Measurements from ENCODE around the gene BRSK2.
"Not testable (repeated sequence)": the region's sequence is repeated elsewhere in the genome, so short reads cannot be mapped to it uniquely, and the experiment has no call there.

BRSK2 gene

DNA sequence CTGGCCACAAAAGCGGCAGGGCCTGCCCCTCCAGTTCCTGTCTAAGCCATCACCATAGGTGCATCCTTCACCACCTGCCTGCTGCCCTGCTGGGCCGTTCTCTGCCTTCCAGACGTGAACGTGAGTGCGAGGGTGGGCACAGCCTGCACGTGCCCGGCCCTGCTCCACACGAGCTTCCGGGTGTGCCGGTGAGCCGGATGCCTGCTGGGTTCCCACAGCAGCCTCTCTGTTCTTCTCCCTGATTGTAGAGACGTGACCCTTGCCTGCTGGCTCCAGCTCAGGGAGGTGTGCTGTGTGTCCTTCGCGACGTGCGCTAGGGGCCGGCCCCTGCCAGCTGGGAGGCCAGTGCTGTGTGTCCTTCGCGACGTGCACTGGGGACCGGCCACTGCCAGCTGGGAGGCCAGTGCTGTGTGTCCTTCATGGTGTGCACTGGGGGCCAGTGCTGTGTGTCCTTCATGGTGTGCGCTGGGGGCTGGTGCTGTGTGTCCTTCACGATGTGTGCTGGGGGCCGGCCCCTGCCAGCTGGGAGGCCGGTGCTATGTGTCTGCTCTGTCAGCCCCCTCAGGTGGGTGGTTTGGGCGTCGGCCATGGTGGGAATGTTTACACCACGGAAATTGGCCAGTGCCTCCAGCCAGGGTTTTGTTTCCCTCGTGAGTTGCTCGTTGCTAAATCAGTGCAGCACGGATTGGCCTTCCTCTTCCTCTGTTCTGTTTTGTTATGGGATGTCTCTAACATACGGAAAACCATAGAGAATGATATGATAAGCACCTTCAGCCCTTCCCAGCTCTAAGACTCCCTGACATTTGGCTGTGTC lies 35.4 kb upstream of the BRSK2 start:
- no peak for DNase-seq (ENCODE audit: low read depth in 2 of 2)

GRCh38 chr11:1356007-1356435 lies 33.7 kb upstream of the BRSK2 start:
- DNase-seq (ENCODE audit: low read depth in 2 of 2): no peak

DNA sequence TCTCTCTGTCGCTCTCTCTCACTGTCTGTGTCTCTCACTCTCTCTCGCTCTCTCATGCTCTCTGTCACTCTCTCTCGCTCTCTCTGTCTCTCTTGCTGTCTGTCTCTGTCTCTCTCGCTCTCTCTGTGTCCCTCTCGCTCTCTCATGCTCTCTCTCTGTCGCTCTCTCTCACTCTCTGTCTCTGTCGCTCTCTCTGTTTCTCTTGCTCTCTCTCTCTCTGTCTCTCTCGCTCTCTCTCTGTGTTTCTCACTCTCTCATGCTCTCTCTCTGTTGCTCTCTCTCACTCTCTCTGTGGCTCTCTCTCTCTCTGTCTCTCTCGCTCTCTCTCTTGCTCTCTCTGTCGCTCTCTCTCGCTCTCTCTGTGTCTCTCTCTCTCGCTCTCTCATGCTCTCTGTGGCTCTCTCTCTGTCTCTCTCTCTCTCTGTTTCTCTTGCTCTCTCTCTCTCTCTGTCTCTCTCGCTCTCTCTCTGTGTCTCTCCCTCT lies 33.2 kb upstream of the BRSK2 start:
- no peak for DNase-seq (ENCODE audit: low read depth in 2 of 2)

- no peak for DNase-seq (ENCODE audit: low read depth in 2 of 2)
Measured at GRCh38 chr11:1358286-1358685, 31.4 kb upstream of the BRSK2 start.

DNA sequence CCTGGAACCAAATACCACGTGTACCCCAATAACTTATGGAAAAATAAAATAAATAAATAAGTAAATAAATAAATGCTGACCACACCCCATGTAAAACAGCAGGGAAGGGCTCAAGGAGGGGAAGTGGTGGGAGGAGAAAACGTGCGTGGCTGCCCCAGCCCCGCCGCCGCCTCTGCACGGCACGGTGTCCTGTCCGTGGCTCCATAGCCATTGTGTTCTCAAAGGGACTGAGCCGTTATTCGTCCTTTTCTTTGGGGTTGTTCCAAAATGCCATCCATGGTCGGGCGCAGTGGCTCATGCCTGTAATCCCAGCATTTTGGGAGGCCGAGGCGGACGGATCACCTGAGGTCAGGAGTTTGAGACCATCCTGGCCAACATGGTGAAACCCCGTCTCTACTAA lies 30.8 kb upstream of the BRSK2 start:
- DNase-seq (ENCODE audit: low read depth in 2 of 2): not testable (repeated sequence)

- DNase-seq (ENCODE audit: low read depth in 2 of 2): no peak
Measured at GRCh38 chr11:1359556-1359955, 30.2 kb upstream of the BRSK2 start.

GRCh38 chr11:1360181-1360834 lies 29.4 kb upstream of the BRSK2 start:
- DNase-seq (ENCODE audit: low read depth in 2 of 2): no peak

DNA sequence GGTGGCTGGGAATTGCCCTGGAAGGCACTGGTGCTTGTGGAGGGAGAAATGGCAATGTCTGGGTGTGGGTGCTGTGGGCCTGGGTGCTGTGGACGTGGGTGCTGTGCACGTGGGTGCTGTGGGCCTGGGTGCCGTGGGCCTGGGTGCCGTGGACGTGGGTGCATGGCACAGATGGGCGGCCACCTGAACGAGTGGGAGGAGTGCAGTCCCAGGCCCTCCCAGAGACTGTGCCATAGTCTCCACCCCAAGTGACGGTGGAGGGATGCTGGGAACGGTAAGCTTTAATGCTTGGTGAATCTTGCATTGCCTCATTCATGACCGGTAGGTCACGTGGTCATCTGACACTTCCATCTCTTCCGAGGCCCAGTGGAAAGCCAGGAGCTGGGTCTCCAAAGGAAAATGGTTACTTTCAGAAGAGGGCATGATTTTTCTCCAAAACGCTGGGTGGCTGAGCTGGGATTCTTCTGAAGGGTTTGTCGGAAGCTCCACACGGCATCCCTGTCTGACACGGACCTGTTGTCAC lies 28.8 kb upstream of the BRSK2 start:
- no peak for DNase-seq (ENCODE audit: low read depth in 2 of 2)

GRCh38 chr11:1361882-1362281 lies 27.9 kb upstream of the BRSK2 start:
- no peak for DNase-seq (ENCODE audit: low read depth in 2 of 2)

DNA sequence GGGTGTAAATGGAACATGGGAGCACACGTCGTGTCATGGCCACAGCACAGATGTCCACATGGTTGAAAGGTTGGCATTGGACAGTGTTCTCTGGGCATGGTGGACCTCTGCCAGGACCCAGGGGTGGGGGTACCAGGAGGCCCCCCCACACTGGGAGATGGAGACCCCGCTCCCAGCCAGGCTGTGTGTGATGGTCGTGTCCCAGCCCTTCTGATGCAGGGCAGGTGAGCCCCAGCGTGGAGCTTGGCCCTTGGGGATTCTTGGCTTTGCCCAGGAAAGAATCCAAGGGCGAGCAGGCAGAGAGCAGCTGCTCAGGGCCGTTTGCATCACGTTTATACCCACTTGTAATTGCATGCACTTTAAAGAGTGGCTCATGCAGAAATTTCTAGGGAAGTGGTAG lies 22.0 kb upstream of the BRSK2 start:
- no peak for DNase-seq (ENCODE audit: low read depth in 2 of 2)

GRCh38 chr11:1368216-1368615 lies 21.5 kb upstream of the BRSK2 start:
- DNase-seq (ENCODE audit: low read depth in 2 of 2): no peak

DNA sequence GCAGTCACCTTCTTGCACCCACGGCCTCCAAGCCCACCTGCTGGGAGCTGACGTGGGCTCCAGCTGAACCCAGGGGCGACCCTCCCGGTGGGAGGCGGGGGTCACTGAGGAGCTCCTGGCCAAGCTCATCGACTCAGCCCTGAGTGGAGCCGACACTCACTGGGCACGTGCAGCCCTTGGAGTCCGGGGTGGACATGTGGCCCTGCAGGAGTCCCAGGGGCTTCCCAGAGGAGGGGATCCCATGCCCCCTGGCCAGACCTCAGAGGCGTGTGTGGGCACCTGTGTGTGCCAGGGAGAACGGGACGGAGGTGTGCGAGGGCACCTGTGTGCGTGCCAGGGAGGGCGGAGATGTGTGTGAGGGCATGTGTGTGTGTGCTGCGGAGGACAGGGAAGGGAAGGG lies 20.8 kb upstream of the BRSK2 start:
- no peak for DNase-seq (ENCODE audit: low read depth in 2 of 2)

DNA sequence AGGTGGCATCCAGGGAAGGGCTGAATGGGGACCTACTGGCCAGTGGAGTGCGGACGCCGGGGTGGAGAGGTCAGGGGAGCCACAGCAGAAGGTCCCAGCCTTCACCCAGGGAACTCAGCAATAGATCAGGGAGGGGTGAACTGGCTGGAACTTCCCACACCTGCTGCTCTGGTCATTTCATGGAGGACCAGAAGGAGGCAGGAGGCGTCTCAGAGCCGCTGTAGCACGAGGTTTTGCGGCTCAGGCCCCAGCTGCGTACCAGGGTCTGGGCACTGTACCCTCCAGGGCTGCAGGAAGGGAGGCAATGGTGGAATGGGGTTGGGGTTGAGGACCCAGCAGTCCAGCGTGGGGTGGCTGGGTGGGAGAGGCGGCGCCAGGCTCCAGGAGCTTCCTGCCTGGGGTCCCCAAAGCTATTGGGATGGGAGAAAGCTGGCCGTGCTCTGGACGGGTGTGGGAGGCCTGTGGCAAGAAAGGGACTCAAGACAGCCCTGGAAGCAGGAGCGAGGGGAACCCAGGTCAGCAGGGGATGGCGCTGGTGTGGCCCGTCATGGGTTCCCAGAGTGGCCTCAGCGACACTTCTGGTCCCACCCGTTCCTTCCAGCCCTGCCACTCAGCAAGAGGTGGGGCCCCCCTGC lies 20.2 kb upstream of the BRSK2 start:
- DNase-seq (ENCODE audit: low read depth in 2 of 2): no peak

- DNase-seq (ENCODE audit: low read depth in 2 of 2): no peak
Measured at GRCh38 chr11:1370186-1371025, 19.3 kb upstream of the BRSK2 start.

DNA sequence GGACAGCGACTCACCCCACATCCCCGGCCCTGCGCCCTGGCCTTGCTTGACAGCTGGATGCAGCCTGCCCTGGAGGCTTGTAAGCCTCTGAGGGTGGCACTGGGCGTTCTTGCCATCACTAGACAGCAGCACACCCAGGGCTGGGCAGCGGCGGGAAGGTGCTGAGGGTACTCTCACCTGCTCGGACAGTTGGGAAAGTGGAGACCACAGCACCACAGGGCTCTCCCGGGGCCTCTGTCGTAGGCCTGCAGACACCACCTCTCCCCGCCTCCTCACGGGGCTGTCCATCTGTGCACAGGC lies 18.8 kb upstream of the BRSK2 start:
- DNase-seq (ENCODE audit: low read depth in 2 of 2): no peak

DNA sequence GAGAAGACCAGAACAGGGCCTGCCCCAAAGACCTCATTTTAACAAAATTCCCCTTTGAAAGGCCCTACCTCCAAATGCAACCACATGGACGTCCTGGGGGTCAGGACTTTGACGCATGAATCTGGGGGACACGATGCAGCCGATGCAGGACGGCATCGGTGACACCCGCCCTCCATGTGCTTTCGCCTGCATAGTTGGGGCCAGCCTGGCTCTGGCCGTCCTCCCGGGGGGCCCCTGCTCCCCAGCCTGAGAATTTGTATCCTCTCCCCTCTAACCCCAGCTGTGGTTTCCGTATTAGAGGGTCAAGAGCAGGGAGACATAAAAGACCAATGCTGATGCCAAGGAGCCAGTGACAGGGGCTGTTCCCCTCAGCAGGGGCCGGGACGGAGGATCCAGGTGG lies 18.4 kb upstream of the BRSK2 start:
- no peak for DNase-seq (ENCODE audit: low read depth in 2 of 2)

DNA sequence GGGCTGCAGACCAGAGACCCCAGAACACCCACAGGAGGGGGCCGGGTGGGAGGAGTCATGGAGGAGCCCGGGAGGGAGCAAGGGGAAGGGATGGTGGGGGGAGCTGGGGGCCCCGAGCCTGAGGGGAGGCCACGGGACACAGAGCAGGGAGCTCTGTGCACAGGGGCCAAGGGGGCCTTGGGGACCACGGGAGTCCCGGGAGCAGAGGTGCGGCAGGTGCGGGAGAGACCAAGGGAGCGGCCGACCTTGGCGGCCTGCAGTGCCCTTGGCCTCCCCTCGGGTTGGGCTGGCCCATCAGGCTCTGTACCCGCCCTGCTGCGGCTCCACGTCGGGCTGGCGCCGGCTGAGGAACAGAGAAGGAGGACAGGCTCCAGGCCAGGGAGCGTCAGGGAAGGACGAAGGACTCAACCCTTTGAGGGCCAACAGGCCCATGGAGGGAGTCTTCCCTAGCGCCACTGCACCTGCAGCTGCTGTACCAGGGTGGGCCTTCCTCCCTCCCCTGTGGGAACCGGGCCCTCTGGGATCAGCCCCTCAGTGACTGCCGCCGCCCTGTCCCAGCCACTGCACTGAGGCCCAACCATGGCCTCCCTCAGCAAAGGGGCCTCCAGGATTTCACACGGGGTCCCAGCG lies 17.8 kb upstream of the BRSK2 start:
- DNase-seq (ENCODE audit: low read depth in 2 of 2): no peak

DNA sequence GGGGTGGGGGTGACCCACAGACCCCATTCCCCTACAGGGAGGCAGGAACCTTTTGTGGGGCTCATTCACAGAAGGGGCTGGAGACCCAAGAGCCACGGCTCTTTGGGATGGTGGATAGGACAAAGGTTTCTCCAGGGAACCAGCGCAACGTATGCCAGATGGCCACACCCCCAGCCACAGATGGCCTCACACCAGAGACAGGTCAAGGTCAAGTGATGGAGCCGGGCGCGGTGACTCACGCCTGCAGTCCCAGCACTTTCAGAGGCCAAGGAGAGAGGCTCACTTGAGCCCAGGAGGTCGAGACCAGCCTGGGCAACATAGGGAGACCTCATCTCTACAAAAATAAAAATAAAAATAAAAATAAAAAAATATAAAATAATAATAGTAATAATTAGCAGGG lies 17.1 kb upstream of the BRSK2 start:
- DNase-seq (ENCODE audit: low read depth in 2 of 2): no peak

DNA sequence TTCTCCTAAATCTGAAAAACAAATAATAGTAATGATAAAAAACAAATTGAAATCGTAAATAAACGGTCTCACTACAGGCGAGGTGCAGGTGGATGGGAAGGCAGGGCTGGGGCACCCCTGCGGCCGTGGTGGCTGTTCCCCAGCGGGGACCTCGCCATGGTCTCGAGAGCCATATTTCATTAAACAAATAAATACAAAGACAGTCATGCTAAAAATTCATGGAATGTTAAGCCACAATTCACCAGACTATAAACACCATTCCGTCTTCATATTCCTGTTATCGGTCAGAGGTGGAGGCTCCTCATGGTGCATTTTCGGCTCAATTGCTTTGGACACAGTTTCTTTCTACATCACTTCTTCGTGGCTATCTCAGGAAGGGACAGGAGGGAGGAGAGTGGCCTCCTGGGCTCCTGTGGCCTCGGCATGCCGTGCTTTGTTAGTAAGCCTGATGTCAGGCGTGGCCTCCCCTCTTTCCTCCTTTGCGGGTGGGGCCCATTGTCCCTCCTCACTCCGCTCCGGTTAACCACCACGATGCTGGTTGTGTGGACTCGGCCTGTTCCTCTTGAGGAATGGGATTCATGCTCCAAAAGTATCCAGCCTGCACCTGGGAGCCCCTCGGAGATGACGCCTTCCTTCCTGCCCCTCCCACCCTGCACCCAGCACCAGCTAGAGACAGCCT lies 16.1 kb upstream of the BRSK2 start:
- DNase-seq (ENCODE audit: low read depth in 2 of 2): no peak

DNA sequence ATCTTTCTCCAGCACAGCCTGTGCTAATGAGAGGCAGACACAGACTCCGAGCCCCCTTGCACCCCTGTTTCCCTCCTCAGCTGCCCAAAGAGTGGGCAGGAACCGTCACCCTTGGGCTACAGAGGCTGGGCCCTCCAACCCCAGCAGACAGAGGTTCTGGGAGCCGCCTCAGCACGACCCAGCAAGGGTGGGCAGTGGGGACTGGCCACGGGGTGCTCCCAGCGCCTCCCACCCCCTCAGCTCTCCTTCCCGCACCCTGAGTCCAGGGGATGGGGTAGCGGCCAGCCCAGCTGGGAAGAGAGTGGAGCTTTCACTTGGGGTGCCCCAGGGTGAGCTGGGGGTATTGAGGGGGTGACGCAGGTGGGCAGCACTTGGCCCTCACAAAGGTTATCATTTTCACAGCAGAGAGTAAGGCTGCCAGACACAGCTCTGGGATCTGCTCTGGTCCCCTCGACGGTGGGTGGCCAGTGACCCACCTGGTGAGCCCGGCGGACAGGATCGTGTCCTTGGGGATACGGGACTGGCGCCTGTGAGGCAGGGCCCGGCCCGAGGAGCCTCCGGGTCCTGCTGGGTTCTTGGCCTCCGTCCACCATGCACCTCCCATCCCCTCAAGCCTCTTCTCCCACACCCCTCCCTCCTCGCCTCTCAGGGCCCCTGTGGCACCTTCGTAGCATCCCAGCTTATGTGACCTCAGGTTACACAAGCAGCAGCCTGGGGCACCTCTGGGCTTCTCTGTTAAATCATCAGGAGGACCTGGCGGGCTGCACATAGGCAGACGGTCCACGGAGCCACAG lies 14.4 kb upstream of the BRSK2 start:
- no peak for DNase-seq (ENCODE audit: low read depth in 2 of 2)
